Measurements from ENCODE around the gene SMIM35.

GRCh38 chr11:118002541-118003423 lies 84.0 kb downstream of the SMIM35 start:
- TF ChIP-seq CTCF (IDR thresholded peaks at IDR 0.05) (no peak), POLR2A (IDR thresholded peaks at IDR 0.05) (no peak)
